Subcutaneous adipose tissue (tissue), 4 donors: ENCODE results near the gene CHCHD1. TPM values are rescaled to one million over a fixed set of nuclear protein-coding genes. Genes with fewer than 3 reads are reported as not detected.

Experiments
- CTCF ChIP-seq: fragments of 450-650 bp; IDR thresholded peaks from one replicate; pipeline ENCODE4 v1.5.1; 2016; ENCODE audit warnings: low read depth, mild to moderate bottlenecking, control low read depth, antibody characterized with exemption, moderate library complexity
- total RNA-seq, 4 donors: library from RNA; depleted of rRNA; stranded (reverse); fragments of >200 nt; gene quantifications; one replicate each; pipeline ENCODE4 v1.1.0, GENCODE V29; 2016

The CHCHD1 gene
- total RNA-seq, 4 donors from 2014 or later = 18.0 to 61.0 (median 21.2) TPM

GRCh38 chr10:73743327-73743904 lies 38.4 kb upstream of the CHCHD1 start:
- no peak for TF ChIP-seq CTCF

GRCh38 chr10:73743905-73744663 lies 37.8 kb upstream of the CHCHD1 start, which contains the start of gene SEC24C:
SEC24C (plus strand) TSS chr10:73744372; CDS start chr10:73746833, 2,461 bp downstream.
- TF ChIP-seq CTCF = no peak

GRCh38 chr10:73744664-73744975 lies 37.2 kb upstream of the CHCHD1 start:
- TF ChIP-seq CTCF = no peak

GRCh38 chr10:73746721-73747120 lies 35.1 kb upstream of the CHCHD1 start:
- no peak for TF ChIP-seq CTCF

- no peak for TF ChIP-seq CTCF
These were observed 31.0 kb upstream of the CHCHD1 start for GRCh38 chr10:73750819-73751218.

GRCh38 chr10:73756183-73756582 lies 25.7 kb upstream of the CHCHD1 start:
- no peak for TF ChIP-seq CTCF

GRCh38 chr10:73758704-73759511 lies 22.9 kb upstream of the CHCHD1 start:
- no peak for TF ChIP-seq CTCF
